Measurements from ENCODE around the gene GALNT8.

The GALNT8 gene

DNA sequence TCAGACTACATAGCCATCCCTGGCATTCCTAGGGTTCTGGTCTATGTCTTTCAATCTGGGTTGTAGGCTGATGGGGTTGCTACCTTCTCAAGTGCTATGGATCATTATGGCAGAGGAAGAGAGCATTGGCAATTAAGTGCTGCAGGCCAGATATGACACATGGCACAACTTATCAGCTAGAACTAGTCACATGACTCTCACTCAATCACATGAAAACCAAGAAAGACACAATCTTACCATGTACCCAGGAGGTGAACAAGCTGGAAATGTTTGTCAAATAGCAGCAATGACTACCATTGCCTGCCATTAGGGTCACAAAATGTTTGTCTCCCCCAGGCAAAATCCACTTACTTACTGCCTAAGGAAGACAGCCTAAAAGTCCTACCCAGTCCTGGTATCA lies 80.4 kb downstream of the GALNT8 start:
- no peak for DNase-seq (ENCODE audit: low read depth, low spot score)
- in situ Hi-C loops (cut with HindIII; ENCODE audit: low sequenced_read_pairs), result no loop called here
- TF ChIP-seq, protein P1, sequence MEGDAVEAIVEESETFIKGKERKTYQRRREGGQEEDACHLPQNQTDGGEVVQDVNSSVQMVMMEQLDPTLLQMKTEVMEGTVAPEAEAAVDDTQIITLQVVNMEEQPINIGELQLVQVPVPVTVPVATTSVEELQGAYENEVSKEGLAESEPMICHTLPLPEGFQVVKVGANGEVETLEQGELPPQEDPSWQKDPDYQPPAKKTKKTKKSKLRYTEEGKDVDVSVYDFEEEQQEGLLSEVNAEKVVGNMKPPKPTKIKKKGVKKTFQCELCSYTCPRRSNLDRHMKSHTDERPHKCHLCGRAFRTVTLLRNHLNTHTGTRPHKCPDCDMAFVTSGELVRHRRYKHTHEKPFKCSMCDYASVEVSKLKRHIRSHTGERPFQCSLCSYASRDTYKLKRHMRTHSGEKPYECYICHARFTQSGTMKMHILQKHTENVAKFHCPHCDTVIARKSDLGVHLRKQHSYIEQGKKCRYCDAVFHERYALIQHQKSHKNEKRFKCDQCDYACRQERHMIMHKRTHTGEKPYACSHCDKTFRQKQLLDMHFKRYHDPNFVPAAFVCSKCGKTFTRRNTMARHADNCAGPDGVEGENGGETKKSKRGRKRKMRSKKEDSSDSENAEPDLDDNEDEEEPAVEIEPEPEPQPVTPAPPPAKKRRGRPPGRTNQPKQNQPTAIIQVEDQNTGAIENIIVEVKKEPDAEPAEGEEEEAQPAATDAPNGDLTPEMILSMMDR (IDR thresholded peaks at IDR 0.05; ENCODE audit: low read depth, low read length), result no peak
- no peak overlapping the region for H3K4me3 ChIP-seq (ENCODE audit: low read depth, low read length)

DNA sequence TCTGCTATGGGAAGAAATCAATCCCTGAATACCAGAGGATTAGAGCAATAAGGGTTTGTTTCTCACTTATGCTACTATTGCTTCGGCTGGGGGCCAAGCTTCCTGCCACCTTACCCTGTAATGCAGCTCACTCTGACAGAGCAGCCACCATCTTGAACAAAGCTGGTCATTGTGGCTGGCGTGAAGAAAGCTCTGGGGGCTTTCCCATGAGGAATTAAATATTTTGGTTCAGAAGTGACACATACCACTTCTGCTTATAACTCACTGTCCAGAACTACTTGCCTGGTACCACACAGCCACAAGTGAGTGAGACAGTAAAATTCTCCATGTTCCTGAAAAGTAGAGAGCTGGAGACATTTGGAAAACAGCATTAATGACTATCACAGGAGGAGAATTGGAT lies 82.6 kb downstream of the GALNT8 start:
- in situ Hi-C loops (cut with HindIII; ENCODE audit: low sequenced_read_pairs), result no loop called here
- DNase-seq (ENCODE audit: low read depth, low spot score), result no peak
- no peak overlapping the region for H3K4me3 ChIP-seq (ENCODE audit: low read depth, low read length)
- TF ChIP-seq, protein P1 (IDR thresholded peaks at IDR 0.05; ENCODE audit: low read depth, low read length), result no peak

DNA sequence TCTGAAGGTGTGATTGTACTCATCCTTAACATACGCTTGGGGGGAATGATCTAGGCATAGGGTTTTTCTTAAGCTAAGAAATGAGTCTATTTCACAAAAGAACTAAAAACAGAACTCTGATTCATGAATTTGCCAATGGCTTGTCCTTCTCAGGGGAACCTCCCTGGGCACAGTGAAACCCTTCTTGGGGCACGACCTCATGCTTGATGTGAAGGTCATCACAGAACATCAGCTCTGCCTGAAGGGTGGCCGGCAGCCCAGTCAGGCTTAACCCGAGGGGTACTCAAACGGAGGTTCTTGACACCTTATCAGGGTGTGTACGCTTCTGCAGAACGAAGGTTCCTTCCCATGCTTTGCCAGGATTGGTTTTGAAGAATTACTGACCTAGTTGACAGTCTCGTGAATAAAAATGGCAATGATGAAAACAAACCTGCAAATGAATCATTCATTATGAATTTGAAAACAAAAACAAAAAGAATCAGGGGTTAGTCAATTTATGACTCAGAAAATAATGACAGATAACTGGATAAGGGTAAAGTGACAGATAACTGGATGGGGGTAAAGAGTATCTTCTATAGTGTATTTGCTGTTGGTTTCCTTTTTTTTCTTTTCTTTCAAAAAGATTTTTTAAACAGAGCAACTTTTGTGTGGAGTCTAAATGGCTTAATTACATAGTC lies 86.4 kb downstream of the GALNT8 start:
- TF ChIP-seq, protein P1 (IDR thresholded peaks at IDR 0.05; ENCODE audit: low read depth, low read length), result no peak
- in situ Hi-C loops (cut with HindIII; ENCODE audit: low sequenced_read_pairs), result no loop called here
- DNase-seq (ENCODE audit: low read depth, low spot score), result no peak
- no peak overlapping the region for H3K4me3 ChIP-seq (ENCODE audit: low read depth, low read length)

DNA sequence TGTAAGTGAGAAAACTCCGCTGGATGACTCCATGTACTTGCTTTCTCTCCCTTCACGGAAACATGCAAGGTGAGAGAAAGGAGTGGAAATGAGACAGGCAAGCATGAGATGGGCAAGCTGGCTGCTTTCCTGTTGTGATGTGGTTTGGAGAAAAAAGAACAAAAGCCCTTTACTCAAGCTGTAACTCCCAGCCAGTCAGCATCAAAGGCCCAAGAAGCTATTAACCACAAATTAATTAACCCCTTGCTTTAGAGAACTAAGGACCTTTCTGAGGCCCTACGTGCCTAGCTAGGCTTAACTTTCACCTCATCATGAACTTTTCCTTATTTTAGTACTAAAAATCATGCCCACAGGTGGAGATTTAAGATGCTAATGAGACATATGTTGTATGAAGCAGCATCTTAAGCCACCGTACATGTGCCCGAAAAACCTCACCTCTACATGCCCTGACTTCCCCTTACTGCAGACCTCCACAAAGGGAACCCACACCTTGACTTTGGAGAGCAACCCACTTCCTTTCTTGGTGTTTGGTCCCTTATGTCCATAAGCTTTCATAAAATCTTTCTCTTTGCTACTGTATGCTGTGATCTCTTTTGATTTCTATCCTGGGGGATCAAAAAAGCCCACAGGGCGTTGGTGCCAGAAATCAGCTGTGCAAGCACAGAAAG lies 87.0 kb downstream of the GALNT8 start:
- H3K4me3 ChIP-seq (ENCODE audit: low read depth, low read length), result no peak overlapping the region
- in situ Hi-C loops (cut with HindIII; ENCODE audit: low sequenced_read_pairs), result no loop called here
- TF ChIP-seq, protein P1 (IDR thresholded peaks at IDR 0.05; ENCODE audit: low read depth, low read length), result no peak
- DNase-seq (ENCODE audit: low read depth, low spot score), result no peak

DNA sequence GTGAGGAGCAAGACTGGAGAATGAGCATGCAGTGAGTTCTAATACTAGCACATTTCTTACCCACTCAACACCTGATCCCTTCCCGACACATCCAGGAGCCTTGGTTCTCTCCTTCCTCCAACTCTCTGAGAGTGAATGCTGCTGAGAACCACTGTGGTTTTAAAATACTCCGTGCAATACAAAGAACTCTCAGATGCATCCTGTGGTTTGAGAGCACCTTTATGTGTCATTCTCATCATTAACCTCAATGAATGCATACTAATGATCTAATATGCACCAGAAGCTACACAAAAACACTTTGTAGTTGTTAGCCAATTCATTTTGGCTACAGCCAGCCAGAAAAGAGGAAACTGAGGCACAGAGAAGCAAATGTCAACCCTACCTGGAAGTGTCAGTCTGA lies 87.6 kb downstream of the GALNT8 start:
- DNase-seq (ENCODE audit: low read depth, low spot score), result no peak
- TF ChIP-seq, protein P1 (IDR thresholded peaks at IDR 0.05; ENCODE audit: low read depth, low read length), result no peak
- H3K4me3 ChIP-seq (ENCODE audit: low read depth, low read length), result no peak overlapping the region
- in situ Hi-C loops (cut with HindIII; ENCODE audit: low sequenced_read_pairs), result no loop called here

DNA sequence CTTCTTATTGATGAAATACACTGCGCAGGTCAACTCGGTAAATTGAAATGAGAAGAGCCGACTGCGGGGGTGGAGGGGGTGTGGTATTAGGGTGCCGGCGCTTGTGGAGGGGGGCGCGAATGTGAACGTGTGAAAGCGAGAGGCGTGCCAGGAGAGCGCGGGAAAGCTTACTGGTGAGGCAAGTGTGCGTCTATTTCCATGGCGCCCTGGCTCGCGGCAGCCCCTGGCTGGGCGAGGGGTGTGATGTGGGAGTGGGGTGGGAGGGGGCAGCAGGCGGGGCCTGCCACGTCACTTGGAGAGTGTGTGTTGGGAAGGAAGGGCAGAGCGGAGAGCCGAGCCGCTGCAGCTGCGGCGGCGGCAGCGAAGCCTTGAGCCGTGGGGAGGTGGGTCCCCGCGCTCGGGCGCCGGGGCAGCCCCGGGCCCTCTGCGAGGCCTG lies 88.8 kb downstream of the GALNT8 start:
- H3K4me3 ChIP-seq (ENCODE audit: low read depth, low read length), result no peak overlapping the region
- in situ Hi-C loops (cut with HindIII; ENCODE audit: low sequenced_read_pairs), result no loop called here
- no peak for DNase-seq (ENCODE audit: low read depth, low spot score)
- TF ChIP-seq, protein P1 (IDR thresholded peaks at IDR 0.05; ENCODE audit: low read depth, low read length), result no peak

Data from astrocyte of the spinal cord (primary cell).